K562 (cell line): ENCODE data around the gene SULT1B1. TPM values are rescaled to one million over a fixed set of nuclear protein-coding genes. Genes with fewer than 3 reads are reported as not detected.

Source experiments
- ATAC-seq: fragments of 200-7000 bp; cut with Tn5 transposase; 3 replicates; pipeline ENCODE4 v1.9.1; 2020; ENCODE audit warnings: moderate library complexity
- BruUV-seq: library from RNA; stranded (reverse); fragments of 400-500 nt; replicated peaks from 2 replicates; lab custom pipeline; 2021; lab: Mats Ljungman, UMichigan
- CTCF ChIA-PET: fragments of 300-600 bp; formaldehyde crosslinking; extraction: SDS; loops from one replicate; lab custom pipeline; 2021; ENCODE audit warnings: low intra/inter-chr PET ratio; lab: Yijun Ruan, JAX
- POLR2A ChIA-PET: fragments of 300-600, 350-650 bp; sonication (Branson Sonifier 250); formaldehyde crosslinking; extraction: SDS; loops from one replicate; lab custom pipeline; 2021; ENCODE audit warnings: antibody characterized with exemption, inconsistent platforms; lab: Yijun Ruan, JAX
- DNase-seq, 4 experiments: peaks; one replicate each; pipeline versions ENCODE4 v3.0.0 to v3.0.0-alpha.2; 2011 to 2018; ENCODE audit warnings: low spot score in 3 of 4, mixed read lengths in 3 of 4; ENCODE audit errors: extremely low read depth in 1 of 4
- FAIRE-seq: peaks from 2 replicates; lab custom pipeline; 2011; peaks lifted over from hg19 to GRCh38; lab: Jason Lieb, UNC
- H2AFZ ChIP-seq: 2 replicates; pipeline ENCODE4 v1.6.0; 2011; ENCODE audit warnings: low read depth, low read length, control low read depth, inconsistent platforms
- H3K27ac ChIP-seq: fragments of 200-600 bp; 3 replicates; pipeline ENCODE4 v1.8.0; 2011; ENCODE audit warnings: low read depth, mild to moderate bottlenecking, control low read depth, inconsistent platforms, low read length, moderate library complexity, mixed read lengths; ENCODE audit errors: extremely low read depth
- H3K27me3 ChIP-seq, 2 experiments: fragments of 300-600 bp in 1 of 2; 2 replicates in 1 of 2; 3 replicates in 1 of 2; pipeline versions ENCODE4 v1.6.0 to v1.8.0; 2011; ENCODE audit warnings: inconsistent platforms in 2 of 2, low read length in 2 of 2, mild to moderate bottlenecking in 1 of 2, mixed read lengths in 1 of 2, moderate library complexity in 1 of 2; ENCODE audit not compliant: control insufficient read depth in 2 of 2, insufficient read depth in 2 of 2
- H3K36me3 ChIP-seq: fragments of 300-600 bp; 3 replicates; pipeline ENCODE4 v1.8.0; 2011; ENCODE audit warnings: mild to moderate bottlenecking, low read length, inconsistent platforms; ENCODE audit not compliant: control insufficient read depth, insufficient read depth
- H3K4me1 ChIP-seq, 2 experiments: fragments of 200-600 bp in 1 of 2; replicated peaks in 1 of 2; 2 replicates in 1 of 2; 3 replicates in 1 of 2; pipeline versions ENCODE4 v1.5.1 to v1.8.0; 2011; ENCODE audit warnings: inconsistent platforms in 2 of 2, low read length in 2 of 2, mild to moderate bottlenecking in 1 of 2, mixed read lengths in 1 of 2, moderate library complexity in 1 of 2; ENCODE audit not compliant: control insufficient read depth in 2 of 2, insufficient read depth in 2 of 2
- H3K4me2 ChIP-seq: 2 replicates; pipeline ENCODE4 v1.6.1; 2011; ENCODE audit warnings: low read length, control low read depth, inconsistent platforms, mixed read lengths; ENCODE audit not compliant: insufficient read depth
- H3K4me3 ChIP-seq: fragments of 200-600 bp; sonication (generic), shearing (Covaris generic); 2 replicates; pipeline ENCODE4 v1.5.1; 2016; ENCODE audit warnings: control low read depth, inconsistent platforms
- H3K79me2 ChIP-seq: fragments of 200-600 bp; 3 replicates; pipeline ENCODE4 v1.8.0; 2011; ENCODE audit warnings: low read length, inconsistent platforms; ENCODE audit not compliant: control insufficient read depth, insufficient read depth
- H3K9ac ChIP-seq, 2 experiments: 2 replicates each; pipeline versions ENCODE4 v1.6.0 to v1.6.1; 2011; ENCODE audit warnings: low read depth in 2 of 2, low read length in 2 of 2, control low read depth in 1 of 2, inconsistent platforms in 1 of 2, mild to moderate bottlenecking in 1 of 2, mixed read lengths in 1 of 2; ENCODE audit not compliant: insufficient read depth in 1 of 2
- H3K9me1 ChIP-seq: one replicate; pipeline ENCODE4 v1.6.0; 2011; ENCODE audit warnings: inconsistent platforms, mild to moderate bottlenecking, low read length, moderate library complexity; ENCODE audit not compliant: control insufficient read depth, insufficient read depth
- H3K9me3 ChIP-seq: replicated peaks from 2 replicates; pipeline ENCODE4 v1.5.1; 2011; ENCODE audit warnings: low read depth, low read length, inconsistent platforms; ENCODE audit not compliant: control insufficient read depth, insufficient read depth
- H4K20me1 ChIP-seq: replicated peaks from 2 replicates; pipeline ENCODE4 v1.6.1; 2011; ENCODE audit warnings: low read length, inconsistent platforms, mixed read lengths; ENCODE audit not compliant: control insufficient read depth, insufficient read depth
- ESRRA ChIP-seq: fragments of 450-650 bp; IDR thresholded peaks from 2 replicates; pipeline ENCODE4 v1.6.1; 2014; ENCODE audit warnings: low read depth, mild to moderate bottlenecking, moderate library complexity, borderline replicate concordance
- HDAC1 ChIP-seq, 2 experiments: fragments of 450-650 bp; IDR thresholded peaks; 2 replicates each; pipeline ENCODE4 v1.6.1; 2016 to 2017; ENCODE audit warnings: inconsistent platforms in 1 of 2, mild to moderate bottlenecking in 1 of 2, moderate library complexity in 1 of 2
- ZEB2 ChIP-seq: fragments of 450-650 bp; IDR thresholded peaks from 2 replicates; pipeline ENCODE4 v1.6.1; 2016
- ZNF384 ChIP-seq: IDR thresholded peaks from 2 replicates; pipeline ENCODE4 v1.6.1; 2012; ENCODE audit warnings: low read depth, low read length, improper control_type of control experiment
- WGBS: fragments of 100-300 bp; shearing (Covaris generic); methylation state at CpG from one replicate; pipeline ENCODE4 v1.1.6; 2016; ENCODE audit warnings: low coverage, mixed read lengths; ENCODE audit not compliant: insufficient coverage; ENCODE audit errors: missing lambda C conversion rate; 5-methylcytosine and 5-hydroxymethylcytosine counted together
- in situ Hi-C: fragments of 300-500 bp; cut with MboI; formaldehyde crosslinking; loops from 4 replicates; pipeline ENCODE4 v1.15.0; 2018; ENCODE audit warnings: inconsistent platforms, mixed read lengths
- intact Hi-C: fragments of 100-400 bp; cut with micrococcal nuclease; formaldehyde crosslinking; loops from 2 replicates; pipeline ENCODE4 v1.14.2; 2022
- polyA plus RNA-seq, 8 experiments: library from polyadenylated mRNA; depleted of rRNA in 4 of 8; stranded (reverse) in 5 of 8; unstranded in 3 of 8; fragments of >200 nt; fragmentation: Nextera tagmentation in 2 of 8; fragmentation: Illumina TruSeq in 1 of 8; extraction: Ambion mirVana in 2 of 8; extraction: Trizol in 1 of 8; gene quantifications; 2 replicates each; pipeline versions ENCODE4 v1.2.1 to v1.2.3, GENCODE V29; 2011 to 2014; ENCODE audit warnings: inconsistent platforms in 1 of 8, missing spikeins in 1 of 8
- total RNA-seq, 7 experiments: library from RNA; depleted of rRNA in 6 of 7; stranded (reverse); fragments of >200 nt in 6 of 7; fragmentation: Illumina TruSeq in 2 of 7; extraction: Trizol in 2 of 7; gene quantifications; 2 replicates each; pipeline versions ENCODE4 v1.2.1 to v1.2.3, GENCODE V29; 2011 to 2021; ENCODE audit warnings: low replicate concordance in 1 of 7
- TF ChIP-seq, protein P1 (sequence below): conservative IDR thresholded peaks from 2 replicates; pipeline ENCODE4 v1.6.1; 2011; ENCODE audit warnings: low read depth, mild to moderate bottlenecking, low read length; ENCODE audit not compliant: control insufficient read depth
- TF ChIP-seq, protein P2 (sequence below): sonication (generic); IDR thresholded peaks from 2 replicates; pipeline ENCODE4 v1.6.1; 2016

SULT1B1 gene
- total and polyA plus RNA-seq, 9 of the 15 experiments (the other 6 are each of a cell fraction or from before 2014, with no cell fraction given) = under 0.01 TPM; not detected in 8

DNA sequence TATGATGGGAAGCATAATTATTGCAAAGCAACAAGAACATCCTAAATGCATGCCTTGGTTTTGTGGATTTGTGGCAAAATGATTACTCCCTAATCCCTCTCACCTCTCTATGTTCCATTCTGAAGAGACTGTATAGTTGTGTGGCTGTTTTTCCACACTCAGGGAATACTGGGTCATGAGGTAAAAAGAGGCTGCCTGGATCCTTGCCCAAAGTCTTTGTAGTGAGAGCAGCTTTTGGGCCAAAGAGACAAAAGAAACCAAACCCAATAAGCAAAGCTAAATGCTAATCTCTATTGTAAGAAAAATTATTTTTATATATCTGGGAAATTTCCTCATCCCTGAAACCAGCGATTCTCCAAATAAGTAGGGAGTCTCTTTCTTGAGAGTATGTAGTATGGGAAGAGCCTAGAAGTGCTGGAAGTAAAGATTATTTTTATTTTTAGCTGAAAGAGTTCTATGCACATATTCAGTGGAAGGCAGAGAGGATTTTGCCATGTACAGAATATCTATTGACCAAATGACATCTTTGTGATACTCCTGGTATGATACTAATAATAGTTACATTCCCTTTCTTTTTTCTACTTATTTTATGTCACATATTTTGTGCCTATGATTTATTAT is 24.9 kb upstream of the SULT1B1 start:
- Histone ChIP-seq H3K9me1 (no peaks in the 10 kb centered on the region), H3K9me3 (no peaks in the 10 kb centered on the region), H3K9ac (no peak overlapping the region), H3K79me2 (no peaks in the 10 kb centered on the region), H3K27ac (no peak overlapping the region), H2AFZ (no peak overlapping the region), H3K4me3 (no peak overlapping the region), H3K27me3 (no peaks in the 10 kb centered on the region), H3K36me3 (no peaks in the 10 kb centered on the region), H4K20me1 (no peaks in the 10 kb centered on the region), H3K4me1 (no peaks in the 10 kb centered on the region), H3K4me2 (no peak overlapping the region)
- WGBS = 0% methylated on average over 1 of the region's 1 CpG
- intact Hi-C loops (no loop called here), in situ Hi-C loops (no loop called here)
- ChIA-PET POLR2A (no interaction called here), CTCF (no interaction called here)
- FAIRE-seq = no peak
- no peak for DNase-seq
- TF ChIP-seq ZNF384 = no peak
- TF ChIP-seq, protein P1, sequence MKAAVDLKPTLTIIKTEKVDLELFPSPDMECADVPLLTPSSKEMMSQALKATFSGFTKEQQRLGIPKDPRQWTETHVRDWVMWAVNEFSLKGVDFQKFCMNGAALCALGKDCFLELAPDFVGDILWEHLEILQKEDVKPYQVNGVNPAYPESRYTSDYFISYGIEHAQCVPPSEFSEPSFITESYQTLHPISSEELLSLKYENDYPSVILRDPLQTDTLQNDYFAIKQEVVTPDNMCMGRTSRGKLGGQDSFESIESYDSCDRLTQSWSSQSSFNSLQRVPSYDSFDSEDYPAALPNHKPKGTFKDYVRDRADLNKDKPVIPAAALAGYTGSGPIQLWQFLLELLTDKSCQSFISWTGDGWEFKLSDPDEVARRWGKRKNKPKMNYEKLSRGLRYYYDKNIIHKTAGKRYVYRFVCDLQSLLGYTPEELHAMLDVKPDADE = no peak
- no peak for TF ChIP-seq HDAC1 (IDR thresholded peaks at IDR 0.05)
- no peak for TF ChIP-seq ESRRA
- TF ChIP-seq, protein P2, sequence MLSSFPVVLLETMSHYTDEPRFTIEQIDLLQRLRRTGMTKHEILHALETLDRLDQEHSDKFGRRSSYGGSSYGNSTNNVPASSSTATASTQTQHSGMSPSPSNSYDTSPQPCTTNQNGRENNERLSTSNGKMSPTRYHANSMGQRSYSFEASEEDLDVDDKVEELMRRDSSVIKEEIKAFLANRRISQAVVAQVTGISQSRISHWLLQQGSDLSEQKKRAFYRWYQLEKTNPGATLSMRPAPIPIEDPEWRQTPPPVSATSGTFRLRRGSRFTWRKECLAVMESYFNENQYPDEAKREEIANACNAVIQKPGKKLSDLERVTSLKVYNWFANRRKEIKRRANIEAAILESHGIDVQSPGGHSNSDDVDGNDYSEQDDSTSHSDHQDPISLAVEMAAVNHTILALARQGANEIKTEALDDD = no peak
- TF ChIP-seq ZEB2 = no peak
- no TSS peak for BruUV-seq
- ATAC-seq = no peak
